Upper lobe of left lung (tissue), 6 donors: Measurements from ENCODE around the gene NREP. TPM values are rescaled to one million over a fixed set of nuclear protein-coding genes. Genes with fewer than 3 reads are reported as not detected.
A peak's percentile ranks its signal among the peaks of the same experiment; 100 is the strongest.

ENCODE experiments used
- ATAC-seq, 2 donors: fragments of 200-7000 bp; cut with Tn5 transposase; one replicate each; pipeline ENCODE4 v1.9.1; 2022; ENCODE audit warnings: mild to moderate bottlenecking in 2 of 2, moderate library complexity in 2 of 2; ENCODE audit not compliant: low FRiP score in 2 of 2
- DNase-seq, 2 donors: peaks; one replicate each; pipeline ENCODE4 v3.0.0-alpha.2; 2019 to 2020
- H3K27ac ChIP-seq, 4 donors: fragments of 200-600 bp; sonication (generic); one replicate each; pipeline ENCODE4 v1.5.1; 2016 to 2019
- H3K27me3 ChIP-seq, 4 donors: fragments of 200-600 bp; sonication (generic); one replicate each; pipeline ENCODE4 v1.5.1; 2017 to 2019
- H3K36me3 ChIP-seq, 4 donors: fragments of 200-600 bp; sonication (generic); one replicate each; pipeline ENCODE4 v1.5.1; 2016 to 2019
- H3K4me1 ChIP-seq, 4 donors: fragments of 200-600 bp; sonication (generic); one replicate each; pipeline ENCODE4 v1.5.1; 2018 to 2019
- H3K4me3 ChIP-seq, 4 donors: fragments of 200-600 bp; sonication (generic); one replicate each; pipeline ENCODE4 v1.5.1; 2017 to 2019; ENCODE audit warnings: mild to moderate bottlenecking in 2 of 4, moderate library complexity in 1 of 4
- H3K9me3 ChIP-seq, 4 donors: fragments of 200-600 bp; sonication (generic); one replicate each; pipeline ENCODE4 v1.5.1; 2018 to 2019
- EP300 ChIP-seq, 4 donors: sonication (generic); formaldehyde crosslinking; IDR thresholded peaks; one replicate each; pipeline ENCODE4 v1.5.1; 2017; ENCODE audit warnings: antibody characterized with exemption in 4 of 4, control low read depth in 2 of 4
- POLR2A ChIP-seq, 4 donors: fragments of 450-650 bp; IDR thresholded peaks; one replicate each; pipeline ENCODE4 v1.5.1; 2016 to 2017; ENCODE audit warnings: antibody characterized with exemption in 4 of 4, mild to moderate bottlenecking in 2 of 4
- POLR2AphosphoS5 ChIP-seq, 2 donors: sonication (generic); formaldehyde crosslinking; IDR thresholded peaks; one replicate each; pipeline ENCODE4 v1.5.1; 2017; ENCODE audit warnings: antibody characterized with exemption in 2 of 2
- WGBS, 2 donors: methylation state at CpG; one replicate each; pipeline ENCODE4 v1.1.5; 2017 to 2018; 5-methylcytosine and 5-hydroxymethylcytosine counted together
- total RNA-seq, 6 donors: library from RNA; depleted of rRNA in 4 of 6; stranded (reverse); fragments of >200 nt in 4 of 6; gene quantifications; one replicate each; pipeline versions ENCODE4 v1.1.0 to v1.2.1, GENCODE V29; 2016 to 2021
- TF ChIP-seq, protein P1 (sequence below), 6 experiments: fragments of 450-650 bp in 4 of 6; fragments of 200-600 bp in 2 of 6; sonication (generic) in 2 of 6; IDR thresholded peaks; one replicate each; pipeline ENCODE4 v1.5.1; 2016 to 2019; ENCODE audit warnings: antibody characterized with exemption in 6 of 6
- donor health status: DM: no; HTN: no; CAD: no; lungs with moderate emphysema.
- donor health status: DM: no; HTN: yes; CAD: no; lungs with severe emphysema.

Gene NREP
- total RNA-seq, 6 donors from 2014 or later = 5.0 to 17.9 (median 12.5) TPM

DNA sequence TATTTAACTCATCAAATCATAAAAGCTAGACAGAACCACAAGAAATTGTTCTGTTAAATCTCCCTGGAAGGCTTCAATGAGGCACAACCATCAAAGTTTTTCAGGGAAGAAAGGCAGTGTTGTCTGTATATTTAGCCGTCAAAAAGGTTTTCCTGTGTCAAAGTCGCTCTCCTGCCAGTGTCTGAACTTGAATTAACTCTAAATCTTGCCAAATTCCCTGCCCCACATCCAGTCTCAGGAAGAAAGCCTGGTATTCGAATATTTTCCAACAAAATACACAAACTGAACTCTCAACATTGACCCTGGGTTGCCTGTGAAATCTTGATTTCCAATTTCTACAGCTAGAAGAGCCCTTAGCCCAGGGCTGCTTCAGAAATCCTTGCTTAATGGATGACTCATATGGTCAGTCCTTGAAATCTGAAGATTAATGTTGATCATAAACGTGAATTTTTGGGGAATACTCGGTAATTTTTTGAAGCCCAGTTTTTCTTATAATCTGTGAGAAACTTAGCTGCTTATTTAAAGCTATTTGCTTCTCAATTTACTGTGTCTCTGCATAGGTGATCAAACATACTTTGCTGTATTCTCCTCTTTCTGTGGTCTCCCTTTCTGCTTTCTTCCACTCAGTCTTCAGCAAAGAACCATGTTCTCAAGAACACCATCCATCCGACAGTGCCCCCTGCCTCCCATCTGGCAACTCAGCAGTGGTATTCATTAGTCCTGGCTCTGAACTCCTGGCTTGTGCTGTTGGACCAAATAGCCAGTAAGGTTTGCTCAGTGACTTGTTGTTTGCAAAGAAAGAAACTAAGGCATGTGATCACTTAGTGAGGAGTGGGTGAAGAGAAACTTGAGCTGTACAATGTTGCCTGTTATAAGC, 58.9 kb downstream of the NREP start:
- ATAC-seq (peak; percentile 57 to 73), DNase-seq (peak in 1 of 2 donors; percentile 45)
- H3K27ac ChIP-seq = peak overlapping the region in 1 of 4 donors; percentile 8

DNA sequence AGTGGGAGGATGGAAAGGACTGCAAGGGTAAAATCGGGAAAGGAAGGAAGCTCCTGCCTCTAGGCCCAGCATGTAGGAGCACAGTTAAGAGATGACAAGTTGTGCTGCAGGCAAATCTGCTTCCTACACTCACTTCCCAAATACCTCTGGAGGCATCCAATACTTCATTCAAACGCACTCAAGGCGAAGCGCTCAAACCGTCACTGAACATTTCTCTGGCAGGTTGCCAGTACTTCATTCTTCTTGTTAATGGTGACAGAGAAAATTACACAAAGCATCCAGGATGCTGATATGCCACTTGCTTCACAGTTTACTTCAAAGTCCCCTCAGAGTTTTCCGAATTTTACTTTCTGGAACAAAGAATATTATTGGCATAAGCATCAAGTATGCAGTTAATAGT, 59.8 kb downstream of the NREP start:
- DNase-seq (no peak), ATAC-seq (peak in 1 of 2 donors; percentile 28)
- no peak overlapping the region for H3K4me3 ChIP-seq
- no peak overlapping the region for H3K27ac ChIP-seq
- H3K36me3 ChIP-seq = no peaks in the 10 kb centered on the region
- WGBS, 2 donors = 13 to 17% methylated on average over 6 of the region's 6 CpGs
- TF ChIP-seq EP300 (IDR thresholded peaks at IDR 0.05) (no peak), POLR2AphosphoS5 (IDR thresholded peaks at IDR 0.05) (no peak), POLR2A (IDR thresholded peaks at IDR 0.05) (no peak)
- TF ChIP-seq, protein P1, sequence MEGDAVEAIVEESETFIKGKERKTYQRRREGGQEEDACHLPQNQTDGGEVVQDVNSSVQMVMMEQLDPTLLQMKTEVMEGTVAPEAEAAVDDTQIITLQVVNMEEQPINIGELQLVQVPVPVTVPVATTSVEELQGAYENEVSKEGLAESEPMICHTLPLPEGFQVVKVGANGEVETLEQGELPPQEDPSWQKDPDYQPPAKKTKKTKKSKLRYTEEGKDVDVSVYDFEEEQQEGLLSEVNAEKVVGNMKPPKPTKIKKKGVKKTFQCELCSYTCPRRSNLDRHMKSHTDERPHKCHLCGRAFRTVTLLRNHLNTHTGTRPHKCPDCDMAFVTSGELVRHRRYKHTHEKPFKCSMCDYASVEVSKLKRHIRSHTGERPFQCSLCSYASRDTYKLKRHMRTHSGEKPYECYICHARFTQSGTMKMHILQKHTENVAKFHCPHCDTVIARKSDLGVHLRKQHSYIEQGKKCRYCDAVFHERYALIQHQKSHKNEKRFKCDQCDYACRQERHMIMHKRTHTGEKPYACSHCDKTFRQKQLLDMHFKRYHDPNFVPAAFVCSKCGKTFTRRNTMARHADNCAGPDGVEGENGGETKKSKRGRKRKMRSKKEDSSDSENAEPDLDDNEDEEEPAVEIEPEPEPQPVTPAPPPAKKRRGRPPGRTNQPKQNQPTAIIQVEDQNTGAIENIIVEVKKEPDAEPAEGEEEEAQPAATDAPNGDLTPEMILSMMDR (IDR thresholded peaks at IDR 0.05) = no peak
- H3K4me1 ChIP-seq = peaks cover 4 to 20% (median 11%) of the 10 kb centered on the region in 4 donors
- H3K27me3 ChIP-seq = no peaks in the 10 kb centered on the region
- H3K9me3 ChIP-seq = no peaks in the 10 kb centered on the region

More for the DNA sequence above, 58.9 kb downstream of the NREP start:
- Histone ChIP-seq H3K4me1 (peaks cover 4 to 20% (median 11%) of the 10 kb centered on the region in 4 donors), H3K27me3 (no peaks in the 10 kb centered on the region), H3K36me3 (no peaks in the 10 kb centered on the region), H3K9me3 (no peaks in the 10 kb centered on the region), H3K4me3 (no peak overlapping the region)
- WGBS, 2 donors = 42 to 56% methylated on average over 6 of the region's 6 CpGs
- TF ChIP-seq POLR2AphosphoS5 (IDR thresholded peaks at IDR 0.05) = no peak
- no peak for TF ChIP-seq POLR2A (IDR thresholded peaks at IDR 0.05)
- TF ChIP-seq, protein P1 (IDR thresholded peaks at IDR 0.05) = no peak
- peak in 1 of 4 donors; percentile 26 for TF ChIP-seq EP300 (IDR thresholded peaks at IDR 0.05)

DNA sequence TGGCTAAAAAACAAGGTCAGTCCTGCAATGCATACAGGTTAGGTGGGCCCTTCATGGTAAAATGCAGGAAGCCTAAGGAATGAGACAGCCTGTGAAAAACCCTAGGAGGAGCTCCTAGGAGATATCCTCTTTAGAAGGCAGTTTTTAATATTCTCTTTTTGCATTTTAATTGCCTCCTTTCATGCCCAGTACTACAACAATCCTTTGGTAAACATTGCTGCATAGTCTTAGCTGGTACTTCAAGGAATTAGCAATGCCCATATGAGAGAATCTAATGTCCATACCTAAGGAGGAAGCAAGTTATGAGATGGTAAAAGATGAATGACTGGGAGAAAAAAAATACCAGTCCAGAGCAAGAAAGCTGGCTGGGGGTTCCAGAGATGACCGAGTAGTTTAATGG, 61.0 kb downstream of the NREP start:
- DNase-seq (no peak), ATAC-seq (no peak)
- TF ChIP-seq EP300 (IDR thresholded peaks at IDR 0.05) (no peak), POLR2A (IDR thresholded peaks at IDR 0.05) (no peak), POLR2AphosphoS5 (IDR thresholded peaks at IDR 0.05) (no peak)
- TF ChIP-seq, protein P1 (IDR thresholded peaks at IDR 0.05) = no peak
- H3K27ac ChIP-seq = no peak overlapping the region
- no peaks in the 10 kb centered on the region for H3K27me3 ChIP-seq
- 61 to 81% methylated on average over 1 of the region's 1 CpG for WGBS, 2 donors
- H3K4me3 ChIP-seq = no peak overlapping the region
- H3K36me3 ChIP-seq = no peaks in the 10 kb centered on the region
- peaks cover 4 to 20% (median 11%) of the 10 kb centered on the region in 4 donors for H3K4me1 ChIP-seq
- no peaks in the 10 kb centered on the region for H3K9me3 ChIP-seq

GRCh38 chr5:111694133-111694532, 62.9 kb downstream of the NREP start:
- H3K9me3 ChIP-seq = no peaks in the 10 kb centered on the region
- WGBS, 2 donors = 66 to 83% methylated on average over 1 of the region's 1 CpG
- ATAC-seq = no peak
- no peaks in the 10 kb centered on the region for H3K36me3 ChIP-seq
- H3K27ac ChIP-seq = no peak overlapping the region
- H3K4me3 ChIP-seq = no peak overlapping the region
- H3K27me3 ChIP-seq = no peaks in the 10 kb centered on the region
- TF ChIP-seq EP300 (IDR thresholded peaks at IDR 0.05) (no peak), POLR2AphosphoS5 (IDR thresholded peaks at IDR 0.05) (peak in 1 of 2 donors; percentile 51), POLR2A (IDR thresholded peaks at IDR 0.05) (no peak)
- TF ChIP-seq, protein P1 (IDR thresholded peaks at IDR 0.05) = no peak
- no peak for DNase-seq
- H3K4me1 ChIP-seq = peaks cover 4 to 20% (median 11%) of the 10 kb centered on the region in 4 donors
